ENCODE data around the gene SLC5A3.

The SLC5A3 gene

DNA sequence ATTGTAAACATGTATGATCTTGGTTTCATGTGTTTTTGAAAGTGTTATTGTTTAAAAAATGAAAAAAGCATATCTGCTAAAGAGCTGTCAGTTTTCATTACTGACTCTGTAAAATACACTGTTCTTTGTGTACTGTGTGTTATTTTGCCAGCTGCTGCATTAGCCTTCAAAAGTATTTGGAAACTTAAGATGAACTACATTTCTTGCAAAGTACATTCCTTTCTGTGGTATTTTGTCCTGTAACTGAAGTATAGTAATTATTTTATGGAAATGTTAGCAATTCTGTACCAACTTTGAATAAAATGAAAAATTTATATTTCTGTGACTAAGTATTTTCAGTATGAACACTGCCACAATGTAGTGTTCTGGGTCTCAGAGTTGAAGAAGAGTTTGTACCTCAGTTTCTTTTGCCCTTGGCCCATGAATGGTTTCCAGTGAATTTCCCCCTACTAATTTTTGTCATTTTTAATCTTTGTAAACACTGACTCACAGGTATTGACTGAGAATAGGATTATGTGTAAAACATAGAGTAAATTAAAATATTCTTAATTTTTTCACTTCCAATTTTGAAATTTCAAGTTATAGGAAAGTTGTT is 32.7 kb downstream of the SLC5A3 start:
- DNase-seq = no peak

DNA sequence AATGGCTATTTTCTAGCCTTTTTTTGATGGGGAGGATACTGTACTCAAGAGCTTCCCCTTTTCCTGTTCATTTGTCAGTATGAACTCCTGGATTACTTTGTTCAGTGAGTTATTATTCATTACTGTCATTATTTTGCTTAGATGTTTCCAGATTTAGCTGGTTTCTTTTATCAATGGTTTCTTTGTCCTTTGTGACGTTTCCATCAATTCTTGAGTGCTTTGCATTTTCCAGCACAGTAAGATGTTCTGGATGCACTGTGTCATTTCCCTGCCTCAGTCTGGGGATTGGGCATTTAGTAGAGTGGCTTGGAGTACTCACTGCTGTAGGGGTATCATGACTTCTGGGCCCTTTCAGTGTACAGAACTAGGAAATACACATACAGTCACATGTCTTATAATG is 34.2 kb downstream of the SLC5A3 start:
- no peak for DNase-seq

DNA sequence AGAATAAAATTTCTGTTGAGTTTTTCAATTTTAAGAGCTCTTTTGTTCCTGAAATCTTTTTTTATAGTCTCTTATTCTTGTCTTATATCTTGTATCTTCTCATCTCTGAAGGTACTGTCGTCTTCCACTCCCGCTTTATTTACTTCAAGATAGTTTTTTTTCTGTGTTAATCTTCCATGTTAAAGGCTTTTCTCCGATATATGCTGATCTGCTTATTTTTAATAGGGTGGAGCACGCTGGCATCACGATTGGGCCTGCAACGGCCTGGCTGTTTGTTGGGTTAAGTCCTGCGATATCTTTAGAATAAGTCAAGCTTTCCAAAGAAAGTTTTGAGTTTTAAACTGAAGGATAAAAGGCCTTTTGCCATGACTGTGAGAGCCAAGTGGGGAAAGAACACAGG is 35.7 kb downstream of the SLC5A3 start:
- no peak for DNase-seq

DNA sequence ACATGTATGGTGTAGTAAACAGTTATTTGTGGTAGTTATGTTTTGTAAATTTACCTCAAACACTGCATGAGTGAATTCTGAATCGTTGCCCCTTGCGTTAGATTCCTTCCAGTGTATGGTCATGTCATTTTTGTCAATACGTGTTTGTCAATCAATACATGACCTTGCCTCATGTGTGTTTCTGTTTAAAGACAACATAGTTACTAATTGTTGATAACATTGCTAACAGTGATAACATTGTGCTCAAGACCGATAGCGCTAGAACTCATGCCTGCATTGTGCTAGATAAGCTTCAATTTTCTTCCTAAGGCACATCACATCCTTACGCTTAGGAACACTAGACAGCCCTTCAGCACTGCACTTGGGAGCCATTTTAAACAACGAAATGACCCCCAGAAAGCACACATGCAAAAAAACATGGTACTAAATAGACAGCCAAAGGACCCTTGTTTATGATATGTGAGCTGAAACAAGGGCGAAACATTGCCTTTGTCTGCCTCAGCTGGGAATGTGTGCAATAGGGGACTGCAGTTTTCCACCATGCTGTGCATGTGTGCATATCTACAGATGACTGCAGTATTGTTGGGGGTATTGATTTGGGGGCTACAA is 37.3 kb downstream of the SLC5A3 start:
- no peak for DNase-seq

DNA sequence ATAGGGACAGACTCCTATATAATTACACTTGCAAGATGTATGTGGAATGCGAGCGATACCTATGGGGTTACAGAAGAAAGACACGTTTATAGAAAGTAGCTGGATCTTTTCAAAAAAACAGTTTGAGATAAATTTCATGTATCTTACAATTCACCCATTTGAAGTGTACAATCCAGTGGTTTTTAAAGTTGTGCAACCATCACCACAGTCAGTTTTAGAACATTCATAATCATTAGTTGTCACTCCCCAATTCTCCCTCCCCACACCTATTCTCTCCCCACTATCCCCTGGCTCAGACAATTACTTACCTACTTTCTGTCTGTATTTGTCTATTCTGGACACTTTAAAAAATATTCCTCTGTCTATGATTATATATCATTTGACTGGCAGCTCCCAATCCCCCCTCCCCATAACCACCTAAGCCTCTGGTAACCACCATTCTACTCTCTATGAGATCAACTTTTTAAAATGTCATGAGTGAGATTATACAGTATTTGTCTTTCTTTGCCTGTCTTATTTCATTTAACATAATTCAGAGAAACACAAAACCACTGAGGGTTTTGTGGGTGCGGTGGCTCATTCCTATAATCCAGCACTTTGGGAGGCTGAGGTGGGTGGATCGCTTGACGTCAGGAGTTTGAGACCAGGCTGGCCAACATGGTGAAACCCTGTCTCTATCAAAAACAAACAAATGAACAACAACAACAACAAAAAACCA is 39.1 kb downstream of the SLC5A3 start:
- DNase-seq = no peak

DNA sequence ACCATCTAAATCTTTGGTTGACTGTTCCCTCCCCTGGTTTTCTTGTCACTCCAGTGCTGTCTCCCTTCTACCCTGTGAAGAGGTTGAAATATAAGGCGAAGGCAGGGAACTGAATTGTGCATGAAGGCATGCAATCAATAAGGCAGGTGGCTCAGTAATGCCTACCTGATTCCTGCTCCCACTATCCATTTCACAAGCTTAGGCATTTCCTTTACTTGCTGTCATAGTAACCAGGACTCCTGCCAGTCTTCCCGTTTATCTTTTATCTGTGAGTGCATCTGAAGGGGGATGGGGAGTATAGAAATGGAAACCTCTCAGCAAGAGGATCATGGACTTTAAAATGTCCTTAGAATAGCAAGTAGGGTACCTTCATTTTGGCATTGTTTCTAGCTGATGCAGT is 40.5 kb downstream of the SLC5A3 start:
- DNase-seq = no peak

DNA sequence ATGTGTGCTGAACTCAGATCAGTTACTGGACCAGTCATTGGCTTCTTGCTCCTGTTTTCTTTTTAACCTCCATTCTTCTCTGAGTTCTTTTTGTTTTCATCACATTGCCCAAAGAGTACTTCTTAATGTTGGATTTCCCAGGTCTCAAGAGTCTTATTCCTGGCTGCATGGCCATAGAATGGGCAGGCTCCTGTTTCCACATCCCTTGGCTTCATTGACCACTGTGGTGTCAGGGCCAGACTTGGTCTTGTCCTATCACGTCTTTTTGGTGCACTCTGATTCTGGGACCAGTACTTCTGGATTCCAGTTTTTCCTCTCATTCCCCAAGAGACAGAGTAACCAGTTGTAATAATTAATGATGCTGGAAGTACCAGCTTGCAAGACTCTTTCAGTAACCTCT is 41.8 kb downstream of the SLC5A3 start:
- DNase-seq = no peak

DNA sequence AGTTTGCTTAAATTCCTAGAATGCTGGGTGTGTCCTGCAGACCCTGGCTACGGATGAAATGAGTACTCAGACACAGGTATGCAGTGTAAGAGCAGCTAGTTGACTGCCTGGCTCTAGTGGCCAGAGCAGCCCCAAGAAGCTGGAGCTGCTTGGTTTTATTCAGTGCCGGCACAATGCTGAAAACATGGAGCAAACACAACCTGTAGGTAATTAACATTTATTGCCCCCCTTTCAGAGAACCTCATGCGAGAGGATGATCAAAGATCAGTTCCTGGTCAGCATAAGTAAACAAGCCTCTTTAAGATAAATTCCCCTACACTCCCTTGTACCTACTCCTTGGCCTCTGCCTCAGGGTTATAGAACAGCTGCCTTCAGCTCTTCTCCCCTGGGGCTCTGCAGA is 43.2 kb downstream of the SLC5A3 start:
- no peak for DNase-seq

DNA sequence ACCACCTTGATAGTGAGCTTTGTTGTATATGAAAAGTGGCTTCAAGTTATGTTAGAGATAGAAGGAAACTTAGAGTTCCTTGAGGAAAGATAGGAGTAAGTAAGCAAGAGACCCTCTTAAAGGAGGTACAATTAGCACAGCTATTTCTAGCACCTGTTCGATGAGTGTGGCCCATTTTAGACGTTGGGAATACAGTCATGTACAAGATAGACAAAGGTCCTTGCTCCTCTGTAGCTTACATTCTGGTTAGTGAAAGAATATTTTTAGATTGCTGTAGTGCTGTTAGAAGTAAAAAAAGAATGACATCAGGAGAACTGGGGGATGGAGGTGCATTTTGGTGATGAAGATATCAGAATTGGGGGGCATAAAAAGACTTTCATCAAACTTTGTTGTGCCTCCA is 47.5 kb downstream of the SLC5A3 start:
- DNase-seq = no peak

DNA sequence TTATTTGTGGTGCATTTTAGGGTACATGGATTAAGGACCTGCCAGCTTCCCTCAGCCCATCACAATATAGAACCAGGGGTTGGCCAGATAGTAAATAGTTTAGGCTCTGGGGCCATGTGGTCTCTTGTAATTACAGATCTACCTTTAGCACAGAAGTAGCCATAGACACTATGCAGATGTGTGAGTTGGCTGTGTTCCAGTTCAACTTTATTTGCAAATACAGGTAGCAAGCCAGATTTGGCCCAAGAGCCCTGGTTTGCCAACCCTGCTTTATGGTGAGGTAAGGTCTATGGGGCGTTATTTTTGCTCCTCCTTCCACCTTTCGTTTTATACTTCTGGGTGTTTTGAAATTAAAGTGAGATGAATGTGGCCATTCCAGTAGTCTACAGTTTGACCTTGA is 48.7 kb downstream of the SLC5A3 start:
- no peak for DNase-seq
